ENCODE measurements around the gene EXOC4. TPM values are rescaled to one million over a fixed set of nuclear protein-coding genes. Genes with fewer than 3 reads are reported as not detected.

Gene EXOC4
- total and polyA plus RNA-seq, 2 donors (not counting 3 experiments of a cell fraction or from before 2014, with no cell fraction given) = 20.3 to 73.1 TPM

- no peak for DNase-seq (ENCODE audit: low read depth, low spot score)
- Histone ChIP-seq H3K9me3 (replicated peaks; ENCODE audit: control insufficient read depth, insufficient read depth, low read length) (no peaks in the 10 kb centered on the region), H2AFZ (ENCODE audit: low read depth, low read length) (no peak overlapping the region), H3K27me3 (ENCODE audit: control insufficient read depth in 2 of 2, insufficient read depth in 2 of 2, low read length in 2 of 2) (no peaks in the 10 kb centered on the region), H3K36me3 (ENCODE audit: control insufficient read depth in 2 of 2, extremely low read depth in 1 of 2, insufficient read depth in 2 of 2, low read length in 2 of 2) (peaks cover 0 to 2% of the 10 kb centered on the region in 2 experiments), H3K9me1 (replicated peaks; ENCODE audit: control insufficient read depth, extremely low read depth, insufficient read depth, low read length) (no peaks in the 10 kb centered on the region), H3K4me2 (ENCODE audit: insufficient read depth, low read length) (no peak overlapping the region), H3K4me1 (ENCODE audit: control insufficient read depth, extremely low read depth, insufficient read depth, low read length) (peaks cover 9% of the 10 kb centered on the region), H3K4me3 (replicated peaks in 1 of 3; ENCODE audit: insufficient read depth in 1 of 3, low read depth in 1 of 3, low read length in 3 of 3) (no peak overlapping the region), H3K27ac (ENCODE audit: insufficient read depth, low read depth, low read length) (no peak overlapping the region), H3K9ac (replicated peaks; ENCODE audit: extremely low read depth, insufficient read depth, low read length) (no peak overlapping the region), H3K79me2 (ENCODE audit: control insufficient read depth, insufficient read depth, low read length) (no peaks in the 10 kb centered on the region), H4K20me1 (replicated peaks; ENCODE audit: control insufficient read depth, extremely low read depth, insufficient read depth, low read length) (no peaks in the 10 kb centered on the region)
- POLR2A ChIA-PET = no interaction called here
- intact Hi-C loops (cut with micrococcal nuclease) = no loop called here
- TF ChIP-seq MAX (IDR thresholded peaks at IDR 0.05; ENCODE audit: insufficient read depth, insufficient read length) (no peak), FOS (IDR thresholded peaks at IDR 0.05; ENCODE audit: borderline replicate concordance, insufficient read depth, low read length) (no peak), EZH2 (IDR thresholded peaks at IDR 0.05; ENCODE audit: borderline replicate concordance, low read depth, low read length, severe bottlenecking) (no peak), GATA2 (IDR thresholded peaks at IDR 0.05; ENCODE audit: insufficient read depth, insufficient read length, low read depth, low read length) (no peak), CTCF (IDR thresholded peaks at IDR 0.05; ENCODE audit: extremely low read depth in 1 of 2, insufficient read depth in 1 of 2, low read depth in 1 of 2, low read length in 2 of 2) (no peak), MYC (IDR thresholded peaks at IDR 0.05; ENCODE audit: low read depth, low read length) (no peak), JUN (IDR thresholded peaks at IDR 0.05; ENCODE audit: borderline replicate concordance, insufficient read depth, insufficient read length, low read depth) (no peak), POLR2AphosphoS5 (IDR thresholded peaks at IDR 0.05; ENCODE audit: insufficient read depth, low read depth, low read length) (no peak), POLR2A (IDR thresholded peaks at IDR 0.05; ENCODE audit: low read depth, low read length) (no peak)
- FAIRE-seq = no peak
- dilution Hi-C loops (cut with MboI; ENCODE audit: extremely low pct_ligation_motif_present, low sequenced_read_pairs) = no loop called here
- no TSS peak for BruUV-seq (replicated peaks)
- CTCF ChIA-PET = interaction anchor here (1.7 kb wide), 1 partner anchor 72 kb away, joined by 4 read pairs; no protein-coding TSS in a partner anchor
These were observed 19.5 kb downstream of the EXOC4 start for GRCh38 chr7:133272336-133272735.
